ENCODE measurements around the gene TSR3.

Gene TSR3

GRCh38 chr16:1349351-1349750 is 2.3 kb downstream of the TSR3 start:
- H3K27me3 ChIP-seq (ENCODE audit: control insufficient read depth, low read length), result no peaks in the 10 kb centered on the region
- no peaks in the 10 kb centered on the region for H4K20me1 ChIP-seq (ENCODE audit: control insufficient read depth, insufficient read depth, low read depth, low read length)
- H3K4me2 ChIP-seq (ENCODE audit: low read length), result no peak overlapping the region
- H3K4me3 ChIP-seq (ENCODE audit: low read length), result no peak overlapping the region
- peaks cover 38% of the 10 kb centered on the region for H3K79me2 ChIP-seq (ENCODE audit: control insufficient read depth, low read length)
- peaks cover 13% of the 10 kb centered on the region for H3K4me1 ChIP-seq (ENCODE audit: control insufficient read depth, low read length)
- H3K9me3 ChIP-seq (ENCODE audit: control insufficient read depth, insufficient read depth, low read length), result no peaks in the 10 kb centered on the region
- H3K36me3 ChIP-seq (ENCODE audit: control insufficient read depth, low read length), result peaks cover 13% of the 10 kb centered on the region; the same call in 1 of the 2 replicates
- H3K27ac ChIP-seq (ENCODE audit: low read depth, low read length), result no peak overlapping the region
- no peaks in the 10 kb centered on the region for H3F3A ChIP-seq (ENCODE audit: control insufficient read depth, insufficient read depth)
- TF ChIP-seq EZH2phosphoT487 (IDR thresholded peaks at IDR 0.05; ENCODE audit: borderline replicate concordance, low read length), result no peak
- TF ChIP-seq CTCF (IDR thresholded peaks at IDR 0.05; ENCODE audit: low read depth, low read length, poor library complexity, severe bottlenecking), result no peak
- no peaks in the 10 kb centered on the region for H3K9me2 ChIP-seq (replicated peaks; ENCODE audit: control insufficient read depth, low read length)

- Histone ChIP-seq H4K20me1 (ENCODE audit: control insufficient read depth, insufficient read depth, low read depth, low read length) (no peaks in the 10 kb centered on the region), H3K79me2 (ENCODE audit: control insufficient read depth, low read length) (peaks cover 34% of the 10 kb centered on the region), H3K9me3 (ENCODE audit: control insufficient read depth, insufficient read depth, low read length) (no peaks in the 10 kb centered on the region), H3K4me3 (ENCODE audit: low read length) (no peak overlapping the region), H3K27me3 (ENCODE audit: control insufficient read depth, low read length) (no peaks in the 10 kb centered on the region), H3F3A (ENCODE audit: control insufficient read depth, insufficient read depth) (no peaks in the 10 kb centered on the region), H3K9me2 (replicated peaks; ENCODE audit: control insufficient read depth, low read length) (no peaks in the 10 kb centered on the region), H3K4me1 (ENCODE audit: control insufficient read depth, low read length) (peaks cover 13% of the 10 kb centered on the region), H3K36me3 (ENCODE audit: control insufficient read depth, low read length) (peaks cover 13% of the 10 kb centered on the region; the same call in 1 of the 2 replicates), H3K27ac (ENCODE audit: low read depth, low read length) (no peak overlapping the region), H3K4me2 (ENCODE audit: low read length) (no peak overlapping the region)
- no peak for TF ChIP-seq CTCF (IDR thresholded peaks at IDR 0.05; ENCODE audit: low read depth, low read length, poor library complexity, severe bottlenecking)
- no peak for TF ChIP-seq EZH2phosphoT487 (IDR thresholded peaks at IDR 0.05; ENCODE audit: borderline replicate concordance, low read length)
Measured at GRCh38 chr16:1348926-1349325, 2.8 kb downstream of the TSR3 start.

GRCh38 chr16:1348441-1348840 is 3.2 kb downstream of the TSR3 start:
- no peaks in the 10 kb centered on the region for H3K27me3 ChIP-seq (ENCODE audit: control insufficient read depth, low read length)

More at GRCh38 chr16:1348441-1348840, 3.2 kb downstream of the TSR3 start:
- Histone ChIP-seq H3K9me3 (ENCODE audit: control insufficient read depth, insufficient read depth, low read length) (no peaks in the 10 kb centered on the region), H3K36me3 (ENCODE audit: control insufficient read depth, low read length) (peaks cover 13% of the 10 kb centered on the region; the same call in 1 of the 2 replicates), H3K4me3 (ENCODE audit: low read length) (no peak overlapping the region), H3K4me1 (ENCODE audit: control insufficient read depth, low read length) (peaks cover 16% of the 10 kb centered on the region), H3K9me2 (replicated peaks; ENCODE audit: control insufficient read depth, low read length) (no peaks in the 10 kb centered on the region), H3K27ac (ENCODE audit: low read depth, low read length) (no peak overlapping the region), H3K79me2 (ENCODE audit: control insufficient read depth, low read length) (peaks cover 30% of the 10 kb centered on the region), H4K20me1 (ENCODE audit: control insufficient read depth, insufficient read depth, low read depth, low read length) (0 out of 2 replicates have a peak, but pooled peaks cover 2% of the 10 kb centered on the region), H3F3A (ENCODE audit: control insufficient read depth, insufficient read depth) (no peaks in the 10 kb centered on the region), H3K4me2 (ENCODE audit: low read length) (no peak overlapping the region)
- TF ChIP-seq EZH2phosphoT487 (IDR thresholded peaks at IDR 0.05; ENCODE audit: borderline replicate concordance, low read length) (no peak), CTCF (IDR thresholded peaks at IDR 0.05; ENCODE audit: low read depth, low read length, poor library complexity, severe bottlenecking) (no peak)
